NT2/D1 (cell line): ENCODE data around the gene ATPAF2.

Experiments
- SUZ12 ChIP-seq: IDR thresholded peaks from 2 replicates; pipeline ENCODE4 v1.6.1; 2011; ENCODE audit not compliant: insufficient read length, insufficient read depth; ENCODE audit errors: extremely low read depth
- YY1 ChIP-seq: IDR thresholded peaks from 2 replicates; pipeline ENCODE4 v1.6.1; 2011; ENCODE audit not compliant: insufficient read length, insufficient read depth

- no peak for TF ChIP-seq SUZ12
- no peak for TF ChIP-seq YY1
Measured at GRCh38 chr17:17985555-17985954, 53.4 kb downstream of the ATPAF2 start.
